Stimulated activated CD8-positive, alpha-beta memory T cell treated with anti-CD3 and anti-CD28 coated beads, Interleukin-15, amount 100 ng/mL, for 1 hour (primary cell): ENCODE results near the gene SAPCD1.
"Not testable (repeated sequence)": the region's sequence is repeated elsewhere in the genome, so short reads cannot be mapped to it uniquely, and the experiment has no call there.

ENCODE experiments used
- DNase-seq: peaks from one replicate; pipeline ENCODE4 v3.0.0-alpha.2; 2020; ENCODE audit warnings: low read depth

Gene SAPCD1

DNA sequence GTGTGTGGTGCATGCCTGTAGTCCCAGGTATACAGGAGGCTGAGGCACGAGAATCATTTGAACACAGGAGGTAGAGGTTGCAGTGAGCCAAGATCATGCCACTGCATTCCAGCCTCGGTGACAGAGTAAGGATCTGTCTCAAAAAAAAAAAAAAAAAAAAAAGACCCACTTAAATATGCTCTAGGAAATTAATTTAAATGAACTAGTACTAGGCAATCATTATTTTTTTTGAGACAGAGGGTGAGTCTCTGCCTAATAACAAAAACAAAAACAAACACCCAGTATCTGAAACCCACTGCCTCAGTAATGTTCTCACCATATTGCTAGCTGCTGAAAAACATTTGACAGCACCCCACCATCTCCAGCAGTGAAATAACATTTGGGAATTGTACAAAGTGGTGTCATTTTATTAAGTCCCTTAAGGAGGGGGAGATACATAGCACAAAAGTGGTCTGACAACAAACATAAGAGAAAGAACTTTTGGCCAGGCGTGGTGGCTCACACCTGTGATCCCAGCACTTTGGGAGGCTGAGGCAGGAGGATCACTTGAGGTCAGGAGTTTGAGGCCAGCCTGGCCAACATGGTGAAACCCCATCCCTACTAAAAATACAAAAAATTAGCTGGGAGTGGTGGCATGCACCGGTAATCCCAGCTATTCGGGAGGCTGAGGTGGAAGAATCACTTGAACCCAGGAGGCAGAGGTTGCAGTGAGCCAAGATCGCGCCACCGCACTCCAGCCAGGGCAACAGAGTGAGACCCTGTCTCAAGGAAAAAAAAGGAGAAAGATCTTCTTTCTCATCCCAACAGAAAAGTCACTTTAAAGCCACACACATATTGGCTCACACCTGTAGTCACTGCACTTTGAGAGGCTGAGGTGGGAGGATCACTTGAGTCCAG lies 38.8 kb downstream of the SAPCD1 start:
- DNase-seq = not testable (repeated sequence)

- DNase-seq = no peak
Observed at GRCh38 chr6:31805939-31806469, 43.5 kb downstream of the SAPCD1 start.

- peak; percentile 91 for DNase-seq
Observed at GRCh38 chr6:31806470-31807272, 44.2 kb downstream of the SAPCD1 start, which contains the start of gene LSM2. LSM2 (minus strand) TSS chr6:31806966; CDS start chr6:31806757, 209 bp downstream.

DNA sequence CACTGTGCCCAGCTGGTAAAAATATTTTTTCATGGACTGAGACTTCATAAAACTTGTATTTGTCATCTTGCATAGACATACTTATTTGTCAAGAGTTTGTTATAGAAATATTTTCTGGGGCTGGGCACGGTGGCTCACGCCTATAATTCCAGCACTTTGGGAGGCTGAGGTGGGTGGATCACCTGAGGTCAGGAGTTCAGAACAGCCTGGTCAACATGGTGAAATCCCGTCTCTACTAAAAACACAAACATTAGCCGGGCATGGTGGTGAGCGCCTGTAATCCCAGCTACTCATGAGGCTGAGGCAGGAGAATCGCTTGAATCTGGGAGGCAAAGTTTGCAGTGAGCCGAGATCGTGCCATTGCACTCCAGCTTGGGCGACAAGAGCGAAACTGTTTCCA lies 46.1 kb downstream of the SAPCD1 start:
- DNase-seq = not testable (repeated sequence)

DNA sequence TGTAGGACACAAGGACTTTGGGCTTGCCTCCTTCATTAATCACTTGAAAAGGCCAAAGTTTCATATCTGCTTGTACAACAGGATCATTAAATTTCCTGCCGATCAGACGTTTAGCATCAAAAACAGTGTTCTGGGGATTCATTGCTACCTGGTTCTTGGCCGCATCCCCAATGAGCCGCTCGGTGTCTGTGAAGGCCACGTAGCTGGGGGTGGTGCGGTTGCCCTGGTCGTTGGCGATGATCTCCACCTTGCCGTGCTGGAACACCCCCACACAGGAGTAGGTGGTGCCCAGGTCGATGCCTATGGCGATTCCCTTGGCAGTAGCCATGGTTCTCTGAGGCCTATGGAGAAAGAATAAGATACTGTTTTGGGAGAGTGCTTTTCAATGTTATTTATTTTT lies 49.2 kb downstream of the SAPCD1 start:
- no peak for DNase-seq

GRCh38 chr6:31813465-31813849 lies 51.0 kb downstream of the SAPCD1 start:
- DNase-seq = no peak
